Body of pancreas (tissue), 4 donors: ENCODE data around the gene SLC39A1.

Source experiments
- CTCF ChIP-seq, 7 experiments: fragments of 450-650 bp in 4 of 7; fragments of 200-600 bp in 3 of 7; sonication (generic) in 3 of 7; IDR thresholded peaks; one replicate each; pipeline ENCODE4 v1.5.1; 2016 to 2019; ENCODE audit warnings: antibody characterized with exemption in 7 of 7
- POLR2A ChIP-seq, 3 donors: fragments of 450-650 bp; IDR thresholded peaks; one replicate each; pipeline ENCODE4 v1.6.1; 2016; ENCODE audit warnings: antibody characterized with exemption in 3 of 3, mild to moderate bottlenecking in 2 of 3

GRCh38 chr1:153968408-153968807, 5.1 kb upstream of the SLC39A1 start:
- TF ChIP-seq CTCF (IDR thresholded peaks at IDR 0.05) = no peak
- no peak for TF ChIP-seq POLR2A (IDR thresholded peaks at IDR 0.05)
